K562 (cell line): ENCODE results near the gene NOL8. TPM values are rescaled to one million over a fixed set of nuclear protein-coding genes. Genes with fewer than 3 reads are reported as not detected.

ENCODE experiments used
- E2F4 ChIP-seq: sonication (generic); formaldehyde crosslinking; IDR thresholded peaks from 2 replicates; pipeline ENCODE4 v1.8.0; 2022; ENCODE audit warnings: mild to moderate bottlenecking, low read depth, missing genetic modification reagents
- EZH2 ChIP-seq: IDR thresholded peaks from 2 replicates; pipeline ENCODE4 v1.6.1; 2012; ENCODE audit warnings: low read depth, mild to moderate bottlenecking, inconsistent platforms, low read length, borderline replicate concordance
- GABPB1 ChIP-seq: sonication (generic); formaldehyde crosslinking; IDR thresholded peaks from 2 replicates; pipeline ENCODE4 v1.8.0; 2022; ENCODE audit warnings: mild to moderate bottlenecking, missing genetic modification reagents
- GTF3C2 ChIP-seq: IDR thresholded peaks from 3 replicates; pipeline ENCODE4 v1.6.1; 2011; ENCODE audit warnings: borderline replicate concordance, mild to moderate bottlenecking, moderate library complexity; ENCODE audit not compliant: insufficient read length; ENCODE audit errors: extremely low read depth
- MAZ ChIP-seq, 2 experiments: fragments of 450-650 bp in 1 of 2; sonication (generic) in 1 of 2; formaldehyde crosslinking; IDR thresholded peaks in 1 of 2; conservative IDR thresholded peaks in 1 of 2; 2 replicates each; pipeline versions ENCODE4 v1.4.0 to v1.5.0; 2020; ENCODE audit warnings: mild to moderate bottlenecking in 1 of 2, missing genetic modification reagents in 1 of 2
- TEAD4 ChIP-seq, 2 experiments: sonication (generic) in 1 of 2; formaldehyde crosslinking in 1 of 2; IDR thresholded peaks; 2 replicates each; pipeline versions ENCODE4 v1.6.1 to v1.8.0; 2012 to 2022; ENCODE audit warnings: borderline replicate concordance in 1 of 2, inconsistent platforms in 1 of 2, low read length in 1 of 2, mild to moderate bottlenecking in 1 of 2, missing genetic modification reagents in 1 of 2
- TRIM28 ChIP-seq: fragments of 450-650 bp; IDR thresholded peaks from 2 replicates; pipeline ENCODE4 v1.6.1; 2017
- ZBTB40 ChIP-seq, 2 experiments: fragments of 450-650 bp in 1 of 2; sonication (generic) in 1 of 2; formaldehyde crosslinking in 1 of 2; IDR thresholded peaks; 2 replicates each; pipeline versions ENCODE4 v1.7.1 to v1.9.0; 2016 to 2022; ENCODE audit warnings: inconsistent platforms in 1 of 2, mild to moderate bottlenecking in 1 of 2, missing genetic modification reagents in 1 of 2
- ZNF507 ChIP-seq: conservative IDR thresholded peaks from 2 replicates; pipeline ENCODE4 v1.6.1; 2017; ENCODE audit warnings: missing genetic modification characterization, missing compliant biosample characterization
- polyA plus RNA-seq, 8 experiments: library from polyadenylated mRNA; depleted of rRNA in 4 of 8; stranded (reverse) in 5 of 8; unstranded in 3 of 8; fragments of >200 nt; fragmentation: Nextera tagmentation in 2 of 8; fragmentation: Illumina TruSeq in 1 of 8; extraction: Ambion mirVana in 2 of 8; extraction: Trizol in 1 of 8; gene quantifications; 2 replicates each; pipeline versions ENCODE4 v1.2.1 to v1.2.3, GENCODE V29; 2011 to 2014; ENCODE audit warnings: inconsistent platforms in 1 of 8, missing spikeins in 1 of 8
- total RNA-seq, 7 experiments: library from RNA; depleted of rRNA in 6 of 7; stranded (reverse); fragments of >200 nt in 6 of 7; fragmentation: Illumina TruSeq in 2 of 7; extraction: Trizol in 2 of 7; gene quantifications; 2 replicates each; pipeline versions ENCODE4 v1.2.1 to v1.2.3, GENCODE V29; 2011 to 2021; ENCODE audit warnings: low replicate concordance in 1 of 7
- TF ChIP-seq, protein P1 (sequence below): fragments of 450-650 bp; IDR thresholded peaks from 2 replicates; pipeline ENCODE4 v1.6.1; 2016; ENCODE audit warnings: antibody characterized with exemption

The NOL8 gene
- total and polyA plus RNA-seq, 9 of the 15 experiments (the other 6 are each of a cell fraction or from before 2014, with no cell fraction given), result 51.3 to 91.5 (median 58.7) TPM

DNA sequence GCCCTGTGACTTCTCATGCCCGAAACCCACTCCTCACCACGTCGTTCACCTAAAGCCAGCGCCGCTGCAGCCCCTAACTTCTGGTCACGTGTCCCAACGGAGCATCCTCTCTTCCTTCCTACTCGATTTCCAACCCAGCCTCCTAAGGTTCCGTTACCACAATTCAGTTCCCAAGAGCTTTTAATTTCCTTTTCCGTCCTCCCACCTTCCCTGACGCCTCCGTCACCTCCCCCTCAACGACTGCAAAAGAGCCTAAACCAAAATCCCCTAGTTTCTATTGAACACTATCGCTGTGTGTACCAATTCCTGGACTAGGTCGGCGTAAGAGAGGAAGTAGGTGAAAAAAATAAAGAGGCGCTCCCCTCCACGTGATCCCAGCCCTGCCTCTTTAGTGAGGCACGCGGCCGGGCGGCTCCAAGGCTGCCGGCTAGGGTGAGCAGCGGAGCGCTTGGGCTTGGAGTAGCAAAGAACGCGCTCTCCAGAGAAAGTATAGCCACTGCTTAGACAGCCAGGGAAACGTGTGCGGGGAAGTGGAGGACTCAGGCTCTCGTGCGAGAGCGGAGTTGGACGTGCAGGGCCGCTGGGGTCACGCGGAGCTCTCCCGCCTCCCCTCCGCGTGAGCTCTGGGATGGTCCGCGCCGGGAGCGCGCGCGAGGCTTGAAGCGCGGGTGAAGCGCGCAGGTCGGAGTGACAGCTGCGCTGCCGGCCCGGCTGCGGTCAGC, at the start of gene NOL8, which contains the start of gene CENPP (continued):
- TF ChIP-seq GTF3C2 (no peak), TRIM28 (peak; percentile 77; the same call in 1 of the 2 replicates), E2F4 (CRISPR knock-in tag) (peak; percentile 90), TEAD4 (IDR thresholded peaks at IDR 0.05; ENCODE audit: low read length) (0 out of 2 replicates have a peak, but pooled peaks have one; percentile 24), TEAD4 (CRISPR knock-in tag; IDR thresholded peaks at IDR 0.05; ENCODE audit: borderline replicate concordance) (no peak), ZBTB40 (IDR thresholded peaks at IDR 0.05) (peak; percentile 99), ZBTB40 (CRISPR knock-in tag; IDR thresholded peaks at IDR 0.05) (no peak), GABPB1 (CRISPR knock-in tag) (peak; percentile 97), MAZ (CRISPR knock-in tag; conservative IDR thresholded peaks at IDR 0.05 in 1 of 2, IDR thresholded peaks at IDR 0.05 in 1 of 2) (peak; percentile 49 to 63; a peak in 2 of 4 replicates), ZNF507 (tag) (no peak), EZH2 (no peak)
- TF ChIP-seq, protein P1, sequence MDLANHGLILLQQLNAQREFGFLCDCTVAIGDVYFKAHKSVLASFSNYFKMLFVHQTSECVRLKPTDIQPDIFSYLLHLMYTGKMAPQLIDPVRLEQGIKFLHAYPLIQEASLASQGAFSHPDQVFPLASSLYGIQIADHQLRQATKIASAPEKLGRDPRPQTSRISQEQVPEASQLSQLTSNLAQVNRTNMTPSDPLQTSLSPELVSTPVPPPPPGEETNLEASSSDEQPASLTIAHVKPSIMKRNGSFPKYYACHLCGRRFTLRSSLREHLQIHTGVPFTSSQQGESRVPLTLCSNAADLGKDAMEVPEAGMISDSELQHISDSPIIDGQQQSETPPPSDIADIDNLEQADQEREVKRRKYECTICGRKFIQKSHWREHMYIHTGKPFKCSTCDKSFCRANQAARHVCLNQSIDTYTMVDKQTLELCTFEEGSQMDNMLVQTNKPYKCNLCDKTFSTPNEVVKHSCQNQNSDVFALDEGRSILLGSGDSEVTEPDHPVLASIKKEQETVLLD, result 0 out of 2 replicates have a peak, but pooled peaks have one; percentile 7
